HG03432 (cell line): Measurements from ENCODE around the gene NOMO2.
"Not testable (repeated sequence)": the region's sequence is repeated elsewhere in the genome, so short reads cannot be mapped to it uniquely, and the experiment has no call there.

Source experiments
- ATAC-seq: cut with Tn5 transposase; IDR thresholded peaks from one replicate; pipeline ENCODE4 v1.9.1; 2021; ENCODE audit warnings: mild to moderate bottlenecking, moderate library complexity; ENCODE audit not compliant: unreplicated experiment

The NOMO2 gene

GRCh38 chr16:18575298-18575917, 13.5 kb upstream of the NOMO2 start:
- ATAC-seq = not testable (repeated sequence)

GRCh38 chr16:18573887-18574286, 12.0 kb upstream of the NOMO2 start:
- ATAC-seq = not testable (repeated sequence)

- ATAC-seq = not testable (repeated sequence)
These were observed 11.1 kb upstream of the NOMO2 start for GRCh38 chr16:18572973-18573372.

GRCh38 chr16:18571307-18571850, 9.5 kb upstream of the NOMO2 start:
- ATAC-seq = not testable (repeated sequence)

GRCh38 chr16:18570529-18571306, 8.8 kb upstream of the NOMO2 start:
- not testable (repeated sequence) for ATAC-seq

GRCh38 chr16:18560416-18561220, 1.3 kb downstream of the NOMO2 start:
- ATAC-seq = not testable (repeated sequence)

GRCh38 chr16:18553671-18554070, 8.2 kb downstream of the NOMO2 start:
- ATAC-seq = not testable (repeated sequence)

GRCh38 chr16:18547382-18547781, 14.5 kb downstream of the NOMO2 start:
- ATAC-seq = not testable (repeated sequence)

GRCh38 chr16:18546853-18547252, 15.0 kb downstream of the NOMO2 start:
- not testable (repeated sequence) for ATAC-seq

- ATAC-seq = not testable (repeated sequence)
These were observed 17.4 kb downstream of the NOMO2 start for GRCh38 chr16:18544232-18545081.

GRCh38 chr16:18541912-18542311, 20.0 kb downstream of the NOMO2 start:
- ATAC-seq = not testable (repeated sequence)

- peak; percentile 42 for ATAC-seq
These were observed 24.9 kb downstream of the NOMO2 start for GRCh38 chr16:18537004-18537403.

- not testable (repeated sequence) for ATAC-seq
These were observed 26.3 kb downstream of the NOMO2 start for GRCh38 chr16:18535519-18536168.

GRCh38 chr16:18534308-18534707, 27.6 kb downstream of the NOMO2 start:
- ATAC-seq = not testable (repeated sequence)

- not testable (repeated sequence) for ATAC-seq
These were observed 30.6 kb downstream of the NOMO2 start for GRCh38 chr16:18531323-18531722.

- ATAC-seq = not testable (repeated sequence)
These were observed 31.6 kb downstream of the NOMO2 start for GRCh38 chr16:18530329-18530728.

- not testable (repeated sequence) for ATAC-seq
These were observed 35.4 kb downstream of the NOMO2 start for GRCh38 chr16:18526547-18526946.

- ATAC-seq = not testable (repeated sequence)
These were observed 35.9 kb downstream of the NOMO2 start for GRCh38 chr16:18525882-18526482.

GRCh38 chr16:18522637-18523036, 39.3 kb downstream of the NOMO2 start:
- not testable (repeated sequence) for ATAC-seq
